ENCODE results near the gene GFOD1.

GFOD1 gene

GRCh38 chr6:13496513-13497190 lies 9.3 kb upstream of the GFOD1 start:
- H3K79me2 ChIP-seq (ENCODE audit: control insufficient read depth, low read length) = no peaks in the 10 kb centered on the region
- H3K27ac ChIP-seq (ENCODE audit: low read depth, low read length) = no peak overlapping the region
- H3K4me3 ChIP-seq (ENCODE audit: low read length) = no peak overlapping the region
- H3K36me3 ChIP-seq (ENCODE audit: control insufficient read depth, low read length) = no peaks in the 10 kb centered on the region
- no peaks in the 10 kb centered on the region for H4K20me1 ChIP-seq (ENCODE audit: control insufficient read depth, insufficient read depth, low read depth, low read length)
- no peak for TF ChIP-seq EZH2phosphoT487 (IDR thresholded peaks at IDR 0.05; ENCODE audit: borderline replicate concordance, low read length)
- no peak for TF ChIP-seq CTCF (IDR thresholded peaks at IDR 0.05; ENCODE audit: low read depth, low read length, poor library complexity, severe bottlenecking)
- H3F3A ChIP-seq (ENCODE audit: control insufficient read depth, insufficient read depth) = no peaks in the 10 kb centered on the region
- no peaks in the 10 kb centered on the region for H3K9me3 ChIP-seq (ENCODE audit: control insufficient read depth, insufficient read depth, low read length)
- no peaks in the 10 kb centered on the region for H3K27me3 ChIP-seq (ENCODE audit: control insufficient read depth, low read length)
- H3K4me2 ChIP-seq (ENCODE audit: low read length) = no peak overlapping the region
- peaks cover 5% of the 10 kb centered on the region; the same call in 1 of the 2 replicates for H3K4me1 ChIP-seq (ENCODE audit: control insufficient read depth, low read length)
- no peaks in the 10 kb centered on the region for H3K9me2 ChIP-seq (replicated peaks; ENCODE audit: control insufficient read depth, low read length)

GRCh38 chr6:13495818-13496217 lies 8.4 kb upstream of the GFOD1 start:
- no peaks in the 10 kb centered on the region for H3K9me2 ChIP-seq (replicated peaks; ENCODE audit: control insufficient read depth, low read length)
- H3K4me3 ChIP-seq (ENCODE audit: low read length) = no peak overlapping the region
- no peaks in the 10 kb centered on the region for H3K79me2 ChIP-seq (ENCODE audit: control insufficient read depth, low read length)
- no peaks in the 10 kb centered on the region for H3K27me3 ChIP-seq (ENCODE audit: control insufficient read depth, low read length)
- H4K20me1 ChIP-seq (ENCODE audit: control insufficient read depth, insufficient read depth, low read depth, low read length) = no peaks in the 10 kb centered on the region
- no peaks in the 10 kb centered on the region for H3K9me3 ChIP-seq (ENCODE audit: control insufficient read depth, insufficient read depth, low read length)
- no peak overlapping the region for H3K4me2 ChIP-seq (ENCODE audit: low read length)
- TF ChIP-seq CTCF (IDR thresholded peaks at IDR 0.05; ENCODE audit: low read depth, low read length, poor library complexity, severe bottlenecking) (no peak), EZH2phosphoT487 (IDR thresholded peaks at IDR 0.05; ENCODE audit: borderline replicate concordance, low read length) (no peak)
- H3K27ac ChIP-seq (ENCODE audit: low read depth, low read length) = no peak overlapping the region
- H3K4me1 ChIP-seq (ENCODE audit: control insufficient read depth, low read length) = peaks cover 5% of the 10 kb centered on the region; the same call in 1 of the 2 replicates
- H3F3A ChIP-seq (ENCODE audit: control insufficient read depth, insufficient read depth) = no peaks in the 10 kb centered on the region
- no peaks in the 10 kb centered on the region for H3K36me3 ChIP-seq (ENCODE audit: control insufficient read depth, low read length)

- H3K36me3 ChIP-seq (ENCODE audit: control insufficient read depth, low read length) = no peaks in the 10 kb centered on the region
- no peaks in the 10 kb centered on the region for H3K9me2 ChIP-seq (replicated peaks; ENCODE audit: control insufficient read depth, low read length)
- no peak for TF ChIP-seq EZH2phosphoT487 (IDR thresholded peaks at IDR 0.05; ENCODE audit: borderline replicate concordance, low read length)
- TF ChIP-seq CTCF (IDR thresholded peaks at IDR 0.05; ENCODE audit: low read depth, low read length, poor library complexity, severe bottlenecking) = no peak
- H3K4me2 ChIP-seq (ENCODE audit: low read length) = no peak overlapping the region
- no peaks in the 10 kb centered on the region for H4K20me1 ChIP-seq (ENCODE audit: control insufficient read depth, insufficient read depth, low read depth, low read length)
- H3K27me3 ChIP-seq (ENCODE audit: control insufficient read depth, low read length) = no peaks in the 10 kb centered on the region
- H3K27ac ChIP-seq (ENCODE audit: low read depth, low read length) = no peak overlapping the region
- H3K79me2 ChIP-seq (ENCODE audit: control insufficient read depth, low read length) = no peaks in the 10 kb centered on the region
- H3K4me3 ChIP-seq (ENCODE audit: low read length) = no peak overlapping the region
- H3F3A ChIP-seq (ENCODE audit: control insufficient read depth, insufficient read depth) = no peaks in the 10 kb centered on the region
- H3K4me1 ChIP-seq (ENCODE audit: control insufficient read depth, low read length) = peaks cover 5% of the 10 kb centered on the region; the same call in 1 of the 2 replicates
- H3K9me3 ChIP-seq (ENCODE audit: control insufficient read depth, insufficient read depth, low read length) = no peaks in the 10 kb centered on the region
These were observed 7.8 kb upstream of the GFOD1 start for GRCh38 chr6:13495112-13495776.
